Heart right ventricle (tissue), 16 donors: ENCODE measurements around the gene BRI3BP. TPM values are rescaled to one million over a fixed set of nuclear protein-coding genes. Genes with fewer than 3 reads are reported as not detected.

Experiments
- ATAC-seq, 8 donors: fragments of 200-7000 bp; cut with Tn5 transposase; one replicate each; pipeline ENCODE4 v1.9.1; 2020; ENCODE audit warnings: mild to moderate bottlenecking in 8 of 8, moderate library complexity in 8 of 8, moderate number of reproducible peaks in 1 of 8
- DNase-seq, 2 donors: peaks; one replicate each; pipeline ENCODE4 v3.0.0-alpha.2; 2020
- H3K27ac ChIP-seq, 10 donors: fragments of 200-600 bp; sonication (generic) in 2 of 10; one replicate each; pipeline versions ENCODE4 v1.5.0 to v1.8.0; 2020 to 2022; ENCODE audit warnings: mild to moderate bottlenecking in 3 of 10
- H3K27me3 ChIP-seq, 7 donors: fragments of 200-600 bp; one replicate each; pipeline ENCODE4 v1.8.0; 2021 to 2022; ENCODE audit warnings: mild to moderate bottlenecking in 2 of 7
- H3K36me3 ChIP-seq, 9 donors: fragments of 200-600 bp; sonication (generic) in 1 of 9; one replicate each; pipeline versions ENCODE4 v1.5.0 to v1.8.0; 2020 to 2022; ENCODE audit warnings: mild to moderate bottlenecking in 2 of 9
- H3K4me1 ChIP-seq, 9 donors: fragments of 200-600 bp; sonication (generic) in 1 of 9; one replicate each; pipeline versions ENCODE4 v1.5.0 to v1.8.0; 2020 to 2022; ENCODE audit warnings: mild to moderate bottlenecking in 4 of 9
- H3K4me3 ChIP-seq, 10 donors: fragments of 200-600 bp; sonication (generic) in 2 of 10; one replicate each; pipeline versions ENCODE4 v1.5.0 to v1.8.0; 2020 to 2022; ENCODE audit warnings: mild to moderate bottlenecking in 7 of 10, moderate library complexity in 2 of 10
- H3K9me3 ChIP-seq, 11 donors: fragments of 200-600 bp in 10 of 11; sonication (generic) in 2 of 11; one replicate each; pipeline versions ENCODE4 v1.5.0 to v1.8.0; 2013 to 2022; ENCODE audit warnings: mild to moderate bottlenecking in 2 of 11, control low read depth in 1 of 11, moderate library complexity in 1 of 11
- WGBS, 2 donors: extraction: QIAGEN DNeasy Blood & Tissue Kit; methylation state at CpG; one replicate each; pipeline ENCODE4 v1.1.7; 2013; ENCODE audit warnings: inconsistent platforms in 1 of 2; 5-methylcytosine and 5-hydroxymethylcytosine counted together
- intact Hi-C, 10 donors: fragments of 100-400 bp; cut with DNase I; formaldehyde crosslinking; loops; one replicate each; pipeline versions ENCODE4 v1.11.1 to v1.14.2; 2022
- polyA plus RNA-seq, 2 donors: library from polyadenylated mRNA; stranded (reverse); fragments of 200-250 nt; gene quantifications; one replicate each; pipeline ENCODE4 v1.2.3, GENCODE V29; 2013
- total RNA-seq, 10 donors: library from RNA; stranded (reverse); fragmentation: NEBNext Ultra II Directional in 3 of 10; extraction: Animal tissue kit (Norgen Biotek cat#: 25700) in 3 of 10; gene quantifications; one replicate each; pipeline versions ENCODE4 v1.2.1 to v1.2.4, GENCODE V29; 2021 to 2023
- TF ChIP-seq, protein P1 (sequence below), 9 donors: fragments of 200-600 bp; sonication (generic) in 2 of 9; IDR thresholded peaks; one replicate each; pipeline versions ENCODE4 v1.5.0 to v1.8.0; 2021 to 2022; ENCODE audit warnings: antibody characterized with exemption in 9 of 9, mild to moderate bottlenecking in 5 of 9, moderate library complexity in 1 of 9
- donor health status: Arrhythmogenic right ventricular cardiomyopathy.
- donor health status: ischemic (EF 13 %, LVEDD 7.1; RV severe dilation, severe dysfunction).
- donor health status: healthy with polysubstance abuse.
- donor health status: DM: no; HTN: yes; CAD: no.
- donor health status: DM: no; HTN: no; CAD: no.
- donor health status: ischemic (EF 25% LVEDD 6.9; RV normal size, moderate dysfunction).
- donor health status: ischemic (EF 25% LVEDD 5.7; RV mildly dilated, moderate dysfunction).
- donor health status: healthy.
- donor health status: DM: yes; HTN: yes; CAD: no.
- donor health status: Ischemic cardiomyopathy.
- donor health status: ischemic (EF 35%, LVEDD 5.7; RV mildly dilated, moderate dysfunction).
- donor health status: nonischemic (EF 11% LVEDD 7.7; RV severe dilation, severe dysfunction).
- donor health status: DM: yes; HTN: yes; CAD: no.
- donor health status: PGD.
- donor health status: ischemic (EF 29% LVEDD 5.4; RV normal size, mild dysfunction).
- donor health status: nonischemic (EF 23%, LVEDD 6.1; RV moderate dilation, normal function).

The BRI3BP gene
- total and polyA plus RNA-seq, 12 donors, result 1.3 to 4.9 (median 3.7) TPM

DNA sequence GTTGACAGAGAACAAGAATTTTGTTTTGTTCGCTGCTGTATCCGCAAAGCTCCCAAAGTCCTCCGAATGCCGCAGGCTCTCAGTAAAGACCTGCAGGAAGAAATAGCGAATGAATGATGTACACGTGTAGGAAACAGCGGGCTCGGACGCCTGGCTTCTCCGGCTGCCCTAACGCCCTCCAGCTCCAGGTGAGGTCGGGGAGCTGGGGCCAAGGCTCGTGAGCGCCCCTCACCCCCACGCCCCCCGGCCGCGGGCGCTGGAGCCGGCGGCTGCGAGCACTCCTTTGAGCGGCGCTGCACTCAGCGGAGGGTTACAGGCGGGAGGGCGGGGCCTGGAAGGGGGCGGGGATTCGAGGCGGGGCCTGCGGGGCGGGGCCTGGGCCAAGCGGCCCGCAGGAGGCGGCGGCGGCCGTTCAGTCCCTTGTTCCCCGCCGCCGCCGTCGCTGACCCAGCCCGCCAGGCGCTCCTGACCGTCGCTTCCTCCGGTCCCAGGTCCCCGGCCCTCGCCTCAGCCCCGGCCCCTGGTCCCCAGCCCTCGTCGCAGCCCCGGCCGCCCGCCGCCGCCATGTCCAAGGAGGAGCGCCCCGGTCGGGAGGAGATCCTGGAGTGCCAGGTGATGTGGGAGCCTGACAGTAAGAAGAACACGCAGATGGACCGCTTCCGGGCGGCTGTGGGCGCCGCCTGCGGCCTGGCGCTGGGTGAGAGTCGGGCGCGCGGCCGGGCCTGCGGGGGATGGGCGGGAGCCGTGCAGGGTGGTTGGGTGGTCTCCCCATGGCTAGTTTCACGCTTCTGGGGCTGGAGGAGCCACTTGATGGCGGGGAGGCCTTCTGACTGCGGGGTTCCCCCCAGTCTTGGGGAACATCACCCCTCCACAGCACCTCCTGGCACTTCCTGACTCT, 71.8 kb downstream of the BRI3BP start, which contains the start of gene AACS:
AACS (plus strand) TSS at position 415 of the 898 bp plus-strand sequence; CDS start at position 565, 150 bp downstream.
- Histone ChIP-seq H3K36me3 (no peaks in the 10 kb centered on the region), H3K9me3 (peaks cover 0 to 7% (median 0%) of the 10 kb centered on the region in 11 donors), H3K4me1 (peaks cover 4 to 29% (median 19%) of the 10 kb centered on the region in 9 donors), H3K27me3 (peaks cover 0 to 18% (median 0%) of the 10 kb centered on the region in 7 donors), H3K4me3 (peak within 1 kb of the TSS; percentile 59 to 93 (median 84)), H3K27ac (peak within 1 kb of the TSS in 9 of 10 donors; percentile 45 to 80 (median 71))
- 0 to 1% methylated on average over 80 of the region's 80 CpGs for WGBS, 2 donors
- peak; percentile 90 to 98 (median 94) for ATAC-seq
- TF ChIP-seq, protein P1, sequence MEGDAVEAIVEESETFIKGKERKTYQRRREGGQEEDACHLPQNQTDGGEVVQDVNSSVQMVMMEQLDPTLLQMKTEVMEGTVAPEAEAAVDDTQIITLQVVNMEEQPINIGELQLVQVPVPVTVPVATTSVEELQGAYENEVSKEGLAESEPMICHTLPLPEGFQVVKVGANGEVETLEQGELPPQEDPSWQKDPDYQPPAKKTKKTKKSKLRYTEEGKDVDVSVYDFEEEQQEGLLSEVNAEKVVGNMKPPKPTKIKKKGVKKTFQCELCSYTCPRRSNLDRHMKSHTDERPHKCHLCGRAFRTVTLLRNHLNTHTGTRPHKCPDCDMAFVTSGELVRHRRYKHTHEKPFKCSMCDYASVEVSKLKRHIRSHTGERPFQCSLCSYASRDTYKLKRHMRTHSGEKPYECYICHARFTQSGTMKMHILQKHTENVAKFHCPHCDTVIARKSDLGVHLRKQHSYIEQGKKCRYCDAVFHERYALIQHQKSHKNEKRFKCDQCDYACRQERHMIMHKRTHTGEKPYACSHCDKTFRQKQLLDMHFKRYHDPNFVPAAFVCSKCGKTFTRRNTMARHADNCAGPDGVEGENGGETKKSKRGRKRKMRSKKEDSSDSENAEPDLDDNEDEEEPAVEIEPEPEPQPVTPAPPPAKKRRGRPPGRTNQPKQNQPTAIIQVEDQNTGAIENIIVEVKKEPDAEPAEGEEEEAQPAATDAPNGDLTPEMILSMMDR (IDR thresholded peaks at IDR 0.05), result peak in 2 of 9 donors; percentile 3 to 26
- intact Hi-C loops, result loop anchor here in 3 of 10 donors (1.0 to 5.0 kb wide), 3 partner anchors 14 to 158 kb away; no protein-coding TSS in a partner anchor
- peak; percentile 77 to 83 for DNase-seq

DNA sequence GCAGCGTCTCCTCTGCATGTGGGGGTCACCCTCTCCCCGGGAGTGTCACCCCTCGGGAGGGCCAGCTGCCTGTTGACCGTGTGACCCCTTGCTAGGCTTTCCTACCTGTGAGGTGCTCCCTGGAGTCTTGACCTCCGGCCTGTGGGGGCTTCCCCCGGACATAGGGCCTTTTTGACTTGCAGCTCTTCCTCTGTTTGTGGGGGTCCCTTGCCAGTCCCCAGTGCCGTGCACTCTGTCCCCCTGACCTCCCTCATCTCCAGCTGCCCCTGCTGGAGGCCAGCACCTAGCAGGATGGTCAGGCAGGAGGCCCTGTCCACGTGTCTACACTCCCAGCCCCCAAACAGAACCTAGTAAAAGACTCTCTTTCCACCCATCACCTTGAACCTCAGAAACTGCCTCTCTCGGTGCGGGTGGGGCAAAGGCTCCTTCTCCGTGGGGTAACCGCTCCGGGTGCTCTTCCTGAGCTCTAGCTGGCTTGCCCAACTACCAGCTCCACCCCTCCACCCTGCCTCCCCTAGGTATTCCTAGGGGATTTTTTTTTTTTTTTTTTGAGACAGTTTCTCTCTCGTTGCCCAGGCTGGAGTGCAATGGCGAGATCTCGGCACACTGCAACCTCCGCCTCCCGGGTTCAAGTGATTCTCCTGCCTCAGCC, 72.6 kb downstream of the BRI3BP start:
- Histone ChIP-seq H3K4me3 (peak overlapping the region; percentile 59 to 93 (median 84)), H3K27ac (peak overlapping the region in 8 of 10 donors; percentile 45 to 80 (median 73)), H3K27me3 (peaks cover 0 to 18% (median 0%) of the 10 kb centered on the region in 7 donors), H3K4me1 (peaks cover 4 to 29% (median 19%) of the 10 kb centered on the region in 9 donors), H3K36me3 (peaks cover 0 to 4% (median 0%) of the 10 kb centered on the region in 9 donors), H3K9me3 (peaks cover 0 to 6% (median 0%) of the 10 kb centered on the region in 11 donors)
- ATAC-seq (peak in 3 of 8 donors; percentile 6 to 22 (median 7)), DNase-seq (peak in 1 of 2 donors; percentile 23)
- WGBS, 2 donors, result 57 to 59% methylated on average over 18 of the region's 18 CpGs
- intact Hi-C loops, result loop anchor here in 3 of 10 donors (1.0 to 5.0 kb wide), 3 partner anchors 15 to 159 kb away; no protein-coding TSS in a partner anchor
- TF ChIP-seq, protein P1 (IDR thresholded peaks at IDR 0.05), result no peak

DNA sequence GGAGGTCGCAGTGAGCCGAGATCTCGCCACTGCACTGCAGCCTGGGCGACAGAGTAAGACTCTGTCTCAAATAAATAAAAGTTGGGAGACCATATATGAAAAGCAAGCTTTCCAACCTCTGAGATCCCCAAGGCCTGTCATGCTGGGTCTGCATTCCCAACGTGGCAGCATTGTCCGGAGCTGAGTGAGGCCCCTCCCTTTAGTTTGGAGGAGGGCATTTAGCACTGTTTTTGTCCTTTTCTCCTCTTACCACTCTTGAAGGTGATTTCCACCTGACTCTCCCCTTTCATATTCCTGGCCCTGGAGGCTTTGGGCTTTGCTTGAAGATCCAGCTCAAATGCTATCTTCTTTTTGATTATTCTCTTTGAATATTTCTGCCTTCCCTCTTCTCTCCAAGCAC, 74.9 kb downstream of the BRI3BP start:
- Histone ChIP-seq H3K27ac (no peak overlapping the region), H3K4me1 (peaks cover 4 to 29% (median 19%) of the 10 kb centered on the region in 9 donors), H3K4me3 (no peak overlapping the region), H3K36me3 (peaks cover 0 to 6% (median 0%) of the 10 kb centered on the region in 9 donors), H3K9me3 (no peaks in the 10 kb centered on the region), H3K27me3 (peaks cover 0 to 13% (median 0%) of the 10 kb centered on the region in 7 donors)
- intact Hi-C loops, result loop anchor here in 1 of 10 donors (5.0 kb wide), 1 partner anchor 161 kb away; no protein-coding TSS in a partner anchor
- ATAC-seq (no peak), DNase-seq (no peak)
- WGBS, 2 donors, result 73 to 75% methylated on average over 6 of the region's 6 CpGs
- TF ChIP-seq, protein P1 (IDR thresholded peaks at IDR 0.05), result no peak
